Ureter (tissue), 1 donor: Measurements from ENCODE around the gene MGLL. TPM values are rescaled to one million over a fixed set of nuclear protein-coding genes. Genes with fewer than 3 reads are reported as not detected.

ENCODE experiments used
- DNase-seq: peaks from one replicate; pipeline ENCODE4 v3.0.0-alpha.2; 2020; ENCODE audit warnings: low spot score
- total RNA-seq: library from RNA; stranded (reverse); gene quantifications from one replicate; pipeline ENCODE4 v1.2.4, GENCODE V29; 2023
- donor health status: DM: yes; HTN: yes; CAD: no.

Gene MGLL
- total RNA-seq, 1 donor from 2014 or later, result 75.1 TPM

- no peak for DNase-seq
Measured at GRCh38 chr3:127758013-127758412, 64.3 kb downstream of the MGLL start.

GRCh38 chr3:127755305-127755681 lies 67.0 kb downstream of the MGLL start:
- DNase-seq, result no peak

GRCh38 chr3:127754411-127755304 lies 67.7 kb downstream of the MGLL start:
- DNase-seq, result no peak

GRCh38 chr3:127753898-127754410 lies 68.4 kb downstream of the MGLL start:
- DNase-seq, result no peak

GRCh38 chr3:127753338-127753737 lies 69.0 kb downstream of the MGLL start:
- DNase-seq, result no peak

- DNase-seq, result no peak
Measured at GRCh38 chr3:127751782-127752181, 70.5 kb downstream of the MGLL start.

- no peak for DNase-seq
Measured at GRCh38 chr3:127751163-127751621, 71.1 kb downstream of the MGLL start.

- DNase-seq, result no peak
Measured at GRCh38 chr3:127750226-127751031, 71.9 kb downstream of the MGLL start.

- DNase-seq, result no peak
Measured at GRCh38 chr3:127749787-127750225, 72.5 kb downstream of the MGLL start.

- no peak for DNase-seq
Measured at GRCh38 chr3:127749361-127749760, 73.0 kb downstream of the MGLL start.

GRCh38 chr3:127748754-127749327 lies 73.5 kb downstream of the MGLL start:
- DNase-seq, result no peak

- DNase-seq, result peak; percentile 75
Measured at GRCh38 chr3:127747751-127748521, 74.4 kb downstream of the MGLL start.

- DNase-seq, result no peak
Measured at GRCh38 chr3:127747066-127747465, 75.2 kb downstream of the MGLL start.

- no peak for DNase-seq
Measured at GRCh38 chr3:127746400-127747057, 75.8 kb downstream of the MGLL start.

- DNase-seq, result no peak
Measured at GRCh38 chr3:127745656-127746399, 76.5 kb downstream of the MGLL start.

GRCh38 chr3:127744875-127745274 lies 77.4 kb downstream of the MGLL start:
- DNase-seq, result no peak

- DNase-seq, result no peak
Measured at GRCh38 chr3:127744253-127744815, 78.0 kb downstream of the MGLL start.

GRCh38 chr3:127743351-127744252 lies 78.7 kb downstream of the MGLL start:
- DNase-seq, result no peak

- no peak for DNase-seq
Measured at GRCh38 chr3:127742580-127742979, 79.7 kb downstream of the MGLL start.
